Keratinocyte (primary cell): ENCODE measurements around the gene ATPAF2.

Source experiments
- EZH2 ChIP-seq: IDR thresholded peaks from one replicate; pipeline ENCODE4 v1.6.1; 2012; ENCODE audit warnings: inconsistent platforms, mild to moderate bottlenecking, low read length, moderate library complexity
- TF ChIP-seq, protein P1 (sequence below), 3 experiments: IDR thresholded peaks in 1 of 3; conservative IDR thresholded peaks in 1 of 3; optimal IDR thresholded peaks in 1 of 3; 2 replicates in 2 of 3; 3 replicates in 1 of 3; pipeline versions ENCODE3 to v1.5.1; 2011; ENCODE audit warnings: low read length in 3 of 3, mild to moderate bottlenecking in 3 of 3, moderate library complexity in 2 of 3, control low read depth in 1 of 3, inconsistent platforms in 1 of 3; ENCODE audit not compliant: insufficient read depth in 2 of 3; ENCODE audit errors: extremely low read depth in 1 of 3

DNA sequence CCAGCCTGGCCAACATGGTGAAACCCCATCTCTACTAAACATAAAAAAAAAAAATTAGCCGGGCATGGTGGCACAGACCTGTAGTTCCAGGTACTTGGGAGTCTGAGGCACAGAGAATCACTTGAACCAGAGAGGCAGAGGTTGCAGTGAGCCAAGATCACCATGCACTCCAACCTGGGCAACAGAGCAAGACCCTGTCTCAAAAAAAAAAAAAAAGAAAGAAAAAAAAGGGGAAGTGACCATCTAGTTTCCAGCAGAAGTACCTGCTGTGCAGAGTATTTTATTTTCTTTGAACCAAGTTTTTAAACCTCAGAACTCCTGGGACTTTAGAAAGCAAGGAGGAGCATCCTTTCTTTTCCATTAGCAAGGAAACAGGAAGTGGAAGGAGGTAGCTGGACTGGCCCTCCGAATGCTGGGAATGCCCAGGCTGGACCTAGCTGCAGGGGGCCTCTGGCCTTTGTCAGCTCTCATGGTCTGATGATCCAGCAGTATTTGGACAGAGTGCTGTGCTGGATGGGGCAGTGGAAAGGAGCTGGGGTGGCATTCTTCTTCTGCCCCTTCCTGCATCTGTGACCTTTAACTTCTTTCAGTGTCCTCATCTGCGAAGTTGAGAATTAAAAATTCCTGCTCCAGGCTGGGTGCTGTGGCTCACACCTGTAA lies 6.9 kb upstream of the ATPAF2 start:
- TF ChIP-seq, protein P1, sequence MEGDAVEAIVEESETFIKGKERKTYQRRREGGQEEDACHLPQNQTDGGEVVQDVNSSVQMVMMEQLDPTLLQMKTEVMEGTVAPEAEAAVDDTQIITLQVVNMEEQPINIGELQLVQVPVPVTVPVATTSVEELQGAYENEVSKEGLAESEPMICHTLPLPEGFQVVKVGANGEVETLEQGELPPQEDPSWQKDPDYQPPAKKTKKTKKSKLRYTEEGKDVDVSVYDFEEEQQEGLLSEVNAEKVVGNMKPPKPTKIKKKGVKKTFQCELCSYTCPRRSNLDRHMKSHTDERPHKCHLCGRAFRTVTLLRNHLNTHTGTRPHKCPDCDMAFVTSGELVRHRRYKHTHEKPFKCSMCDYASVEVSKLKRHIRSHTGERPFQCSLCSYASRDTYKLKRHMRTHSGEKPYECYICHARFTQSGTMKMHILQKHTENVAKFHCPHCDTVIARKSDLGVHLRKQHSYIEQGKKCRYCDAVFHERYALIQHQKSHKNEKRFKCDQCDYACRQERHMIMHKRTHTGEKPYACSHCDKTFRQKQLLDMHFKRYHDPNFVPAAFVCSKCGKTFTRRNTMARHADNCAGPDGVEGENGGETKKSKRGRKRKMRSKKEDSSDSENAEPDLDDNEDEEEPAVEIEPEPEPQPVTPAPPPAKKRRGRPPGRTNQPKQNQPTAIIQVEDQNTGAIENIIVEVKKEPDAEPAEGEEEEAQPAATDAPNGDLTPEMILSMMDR (optimal IDR thresholded peaks at IDR 0.05 in 1 of 3, IDR thresholded peaks at IDR 0.05 in 1 of 3, conservative IDR thresholded peaks at IDR 0.05 in 1 of 3; ENCODE audit: extremely low read depth in 1 of 3, insufficient read depth in 2 of 3, low read length in 3 of 3), result no peak
- TF ChIP-seq EZH2, result no peak
